Activated CD4-positive, alpha-beta memory T cell treated with anti-CD3 and anti-CD28 coated beads for 36 hours (primary cell): Measurements from ENCODE around the gene KCTD13. TPM values are rescaled to one million over a fixed set of nuclear protein-coding genes. Genes with fewer than 3 reads are reported as not detected.

Experiments
- CTCF ChIA-PET: fragments of 350-600 bp; sonication (Branson Sonifier 250); formaldehyde crosslinking; loops from one replicate; lab custom pipeline; 2021; ENCODE audit warnings: antibody characterized with exemption, inconsistent platforms; lab: Charles Lee
- POLR2A ChIA-PET: fragments of 350-600 bp; sonication (Branson Sonifier 250); formaldehyde crosslinking; loops from one replicate; lab custom pipeline; 2021; ENCODE audit warnings: antibody characterized with exemption; lab: Charles Lee
- DNase-seq: peaks from one replicate; pipeline ENCODE4 v3.0.0-alpha.2; 2020
- H3K27ac Mint-ChIP-seq: one replicate; pipeline ENCODE4 v1.8.0; 2021; ENCODE audit warnings: mixed read lengths
- H3K27me3 Mint-ChIP-seq: one replicate; pipeline ENCODE4 v1.8.0; 2021; ENCODE audit warnings: mixed read lengths
- H3K36me3 Mint-ChIP-seq: one replicate; pipeline ENCODE4 v1.8.0; 2021; ENCODE audit warnings: mixed read lengths
- H3K4me1 Mint-ChIP-seq: one replicate; pipeline ENCODE4 v1.8.0; 2021; ENCODE audit warnings: low read depth, mixed read lengths
- H3K4me3 Mint-ChIP-seq: one replicate; pipeline ENCODE4 v1.8.0; 2021; ENCODE audit warnings: mild to moderate bottlenecking, mixed read lengths
- H3K9me3 Mint-ChIP-seq: one replicate; pipeline ENCODE4 v1.8.0; 2021; ENCODE audit warnings: mixed read lengths
- intact Hi-C: fragments of 100-400 bp; cut with micrococcal nuclease; formaldehyde crosslinking; loops from one replicate; pipeline ENCODE4 v1.15.1; 2023
- total RNA-seq, 2 experiments: library from RNA; stranded (reverse); gene quantifications; one replicate each; pipeline ENCODE4 v1.2.3, GENCODE V29; 2021

The KCTD13 gene
- total RNA-seq, 2 experiments from 2014 or later: 36.6 to 37.9 TPM

- H3K27me3 Mint-ChIP-seq: no peaks in the 10 kb centered on the region
- peaks cover 6% of the 10 kb centered on the region for H3K36me3 Mint-ChIP-seq
- peaks cover 20% of the 10 kb centered on the region for H3K4me1 Mint-ChIP-seq
- no peaks in the 10 kb centered on the region for H3K9me3 Mint-ChIP-seq
- CTCF ChIA-PET: interaction anchor here (1.4 kb wide), 1 partner anchor 10 kb away, joined by 5 read pairs; no protein-coding TSS in a partner anchor
- no peak for DNase-seq
- intact Hi-C loops: no loop called here
- POLR2A ChIA-PET: interaction anchor here (1.9 kb wide), 1 partner anchor 10 kb away, joined by 5 read pairs; no protein-coding TSS in a partner anchor
- no peak overlapping the region for H3K27ac Mint-ChIP-seq
- no peak overlapping the region for H3K4me3 Mint-ChIP-seq
Measured at GRCh38 chr16:29858149-29858849, 67.7 kb downstream of the KCTD13 start.

DNA sequence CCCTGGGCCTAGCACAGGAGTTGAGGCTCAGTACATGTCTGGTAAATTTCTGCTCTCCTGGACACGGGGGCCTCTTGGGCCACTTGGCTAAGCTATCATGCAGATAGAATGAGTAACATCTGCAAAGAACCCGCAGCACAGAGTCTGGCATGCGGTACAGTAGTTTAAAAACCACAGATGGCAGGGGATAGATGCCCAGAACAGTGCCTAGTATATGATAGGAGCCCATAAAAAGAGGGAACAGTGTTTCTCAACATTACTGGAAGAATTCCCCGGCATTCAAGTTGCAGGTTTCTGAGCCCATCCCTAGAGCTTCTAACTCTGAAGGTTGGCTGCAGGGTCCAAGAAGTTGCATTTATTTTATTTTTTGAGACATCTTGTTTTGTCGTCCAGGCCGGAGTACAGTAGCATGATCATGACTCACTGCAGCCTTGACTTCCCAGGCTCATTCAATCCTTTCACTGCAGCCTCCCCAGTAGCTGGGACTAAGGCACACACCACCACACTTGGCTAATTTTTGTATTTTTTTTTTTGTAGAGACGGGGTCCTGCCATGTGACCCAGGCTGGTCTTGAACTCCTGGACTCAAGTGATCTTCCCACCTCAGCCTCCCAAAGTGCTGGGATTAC, 68.8 kb downstream of the KCTD13 start:
- CTCF ChIA-PET: interaction anchor here (1.2 to 2.0 kb wide), 2 partner anchors 9 to 166 kb away, joined by 4 to 8 read pairs; no protein-coding TSS in a partner anchor
- H3K4me1 Mint-ChIP-seq: peaks cover 20% of the 10 kb centered on the region
- DNase-seq: no peak
- no peak overlapping the region for H3K4me3 Mint-ChIP-seq
- POLR2A ChIA-PET: interaction anchor here (0.6 to 1.9 kb wide), 3 partner anchors 8 to 198 kb away, joined by 3 to 5 read pairs (median 4); no protein-coding TSS in a partner anchor
- intact Hi-C loops: no loop called here
- H3K36me3 Mint-ChIP-seq: peaks cover 6% of the 10 kb centered on the region
- H3K27me3 Mint-ChIP-seq: no peaks in the 10 kb centered on the region
- H3K9me3 Mint-ChIP-seq: no peaks in the 10 kb centered on the region
- no peak overlapping the region for H3K27ac Mint-ChIP-seq

Other genes starting within 250 kb of the KCTD13 start
- 1 to 10 TPM; 8.7 to 9.7 TPM for gene QPRT, start 247.0 kb downstream of the KCTD13 start, total RNA-seq
- gene C16orf54, start 180.2 kb downstream of the KCTD13 start, total RNA-seq: 10 to 100 TPM; 25.2 to 26.2 TPM
- not detected for gene ZG16, start 148.0 kb downstream of the KCTD13 start, total RNA-seq
- 100 to 1,000 TPM; 174 to 180 TPM for gene KIF22, start 135.5 kb downstream of the KCTD13 start, total RNA-seq
- gene MAZ, start 119.7 kb downstream of the KCTD13 start, total RNA-seq: 100 to 1,000 TPM; 227 to 242 TPM
- gene PRRT2, start 114.0 kb downstream of the KCTD13 start, total RNA-seq: 1 to 10 TPM in 1 of 2 experiments, under 1 TPM in 1; 1.00 to 2.6 TPM
- gene PAGR1, start 110.1 kb downstream of the KCTD13 start, total RNA-seq: 10 to 100 TPM; 21.9 to 24.0 TPM
- 100 to 1,000 TPM; 149 to 156 TPM for gene MVP, start 105.8 kb downstream of the KCTD13 start, total RNA-seq
- 10 to 100 TPM; 39.5 to 43.9 TPM for gene CDIPT, start 63.0 kb downstream of the KCTD13 start, total RNA-seq
- gene SEZ6L2, start 26.7 kb downstream of the KCTD13 start, total RNA-seq: under 1 TPM; 0.38 to 0.58 TPM
- gene ASPHD1, start 25.7 kb downstream of the KCTD13 start, total RNA-seq: 1 to 10 TPM; 1.6 to 1.9 TPM
- gene TMEM219, start 35.9 kb upstream of the KCTD13 start, total RNA-seq: 10 to 100 TPM; 57.1 to 64.8 TPM
- 10 to 100 TPM; 27.2 to 28.2 TPM for gene TAOK2, start 47.6 kb upstream of the KCTD13 start, total RNA-seq
- 10 to 100 TPM; 40.5 to 40.6 TPM for gene HIRIP3, start 69.4 kb upstream of the KCTD13 start, total RNA-seq
- 10 to 100 TPM; 84.1 to 94.0 TPM for gene INO80E, start 70.0 kb upstream of the KCTD13 start, total RNA-seq
- gene DOC2A, start 84.8 kb upstream of the KCTD13 start, total RNA-seq: under 1 TPM; 0.33 to 0.34 TPM
- not detected for gene C16orf92, start 97.0 kb upstream of the KCTD13 start, total RNA-seq
- 1 to 10 TPM; 5.0 TPM for gene TLCD3B, start 105.0 kb upstream of the KCTD13 start, total RNA-seq
- 1,000 to 10,000 TPM; 1,724 to 1,734 TPM for gene ALDOA, start 139.5 kb upstream of the KCTD13 start, total RNA-seq
- 100 to 1,000 TPM; 121 to 133 TPM for gene PPP4C, start 149.8 kb upstream of the KCTD13 start, total RNA-seq
- gene TBX6, start 165.7 kb upstream of the KCTD13 start, total RNA-seq: 1 to 10 TPM; 2.3 to 2.9 TPM
- gene YPEL3, start 170.0 kb upstream of the KCTD13 start, total RNA-seq: 10 to 100 TPM; 32.5 to 36.9 TPM
- gene GDPD3, start 187.3 kb upstream of the KCTD13 start, total RNA-seq: 1 to 10 TPM; 5.3 to 9.9 TPM
- 10 to 100 TPM; 85.5 to 93.1 TPM for gene MAPK3, start 197.0 kb upstream of the KCTD13 start, total RNA-seq